ENCODE data around the gene SLC9A9. TPM values are rescaled to one million over a fixed set of nuclear protein-coding genes. Genes with fewer than 3 reads are reported as not detected.

The SLC9A9 gene
- polyA plus RNA-seq, 12 donors = 9.4 to 16.5 (median 11.6) TPM; not detected in 1

- DNase-seq = no peak
Measured at GRCh38 chr3:143217283-143217682, 631.0 kb downstream of the SLC9A9 start.

GRCh38 chr3:143216709-143217182 lies 631.5 kb downstream of the SLC9A9 start:
- peak; percentile 67 for DNase-seq

Other genes with a start within 250 kb of the SLC9A9 start
- gene DIPK2A, start 123.4 kb upstream of the SLC9A9 start, polyA plus RNA-seq (ENCODE audit: insufficient read length in 12 of 12) = 10 to 100 TPM in 11 of 12 donors, not detected in 1; 23.0 to 36.2 (median 29.6) TPM

Data from muscle of arm (tissue), 12 donors.